GM12864 (cell line): Measurements from ENCODE around the gene PMVK.

ENCODE experiments used
- DNase-seq: peaks from one replicate; pipeline ENCODE4 v3.0.0-alpha.2; 2011; ENCODE audit warnings: low read depth
- H3K4me3 ChIP-seq: 2 replicates; pipeline ENCODE4 v1.5.1; 2011; ENCODE audit warnings: mild to moderate bottlenecking, low read depth, low read length, control low read depth
- CTCF ChIP-seq: IDR thresholded peaks from 2 replicates; pipeline ENCODE4 v1.5.1; 2011; ENCODE audit warnings: low read depth, mild to moderate bottlenecking, moderate library complexity, low read length, control low read depth, inconsistent platforms; ENCODE audit errors: missing control alignments

Gene PMVK

GRCh38 chr1:154970631-154971340 lies 34.3 kb upstream of the PMVK start, which contains the start of gene SHC1:
Gene SHC1 (minus strand): TSS chr1:154970747. CDS start chr1:154970526, 221 bp downstream.
- peak within 1 kb of the TSS; percentile 22 for H3K4me3 ChIP-seq
- no peak for TF ChIP-seq CTCF
- DNase-seq: peak; percentile 45

GRCh38 chr1:154969860-154970452 lies 33.4 kb upstream of the PMVK start:
- no peak for DNase-seq
- peak overlapping the region; percentile 13; the same call in 1 of the 2 replicates for H3K4me3 ChIP-seq
- no peak for TF ChIP-seq CTCF

- no peak for DNase-seq
- no peak for TF ChIP-seq CTCF
- H3K4me3 ChIP-seq: no peak overlapping the region; the same call in 1 of the 2 replicates
These were observed 32.7 kb upstream of the PMVK start for GRCh38 chr1:154969246-154969645.

- no peak for DNase-seq
- H3K4me3 ChIP-seq: no peak overlapping the region
- no peak for TF ChIP-seq CTCF
These were observed 32.2 kb upstream of the PMVK start for GRCh38 chr1:154968731-154969130.

GRCh38 chr1:154967331-154967950 lies 30.9 kb upstream of the PMVK start:
- no peak for DNase-seq
- TF ChIP-seq CTCF: no peak
- H3K4me3 ChIP-seq: no peak overlapping the region

- no peak for TF ChIP-seq CTCF
- no peak for DNase-seq
- H3K4me3 ChIP-seq: no peak overlapping the region
These were observed 29.6 kb upstream of the PMVK start for GRCh38 chr1:154966111-154966510.
